RWPE2 (cell line): ENCODE measurements around the gene FIZ1.
A peak's percentile ranks its signal among the peaks of the same experiment; 100 is the strongest.
"Not testable (repeated sequence)": the region's sequence is repeated elsewhere in the genome, so short reads cannot be mapped to it uniquely, and the experiment has no call there.

Experiments
- ATAC-seq: fragments of 200-7000 bp; cut with Tn5 transposase; 3 replicates; pipeline ENCODE4 v1.9.1; 2021; ENCODE audit warnings: low read depth
- DNase-seq: peaks from one replicate; pipeline ENCODE4 v3.0.0-alpha.2; 2020; ENCODE audit warnings: low spot score
- H3K27ac ChIP-seq: fragments of 450-650 bp; 2 replicates; pipeline ENCODE4 v1.5.1; 2017; ENCODE audit warnings: mild to moderate bottlenecking; ENCODE audit not compliant: poor library complexity, severe bottlenecking
- H3K27me3 ChIP-seq: fragments of 250-450 bp; sonication (Bioruptor Pico); 2 replicates; pipeline ENCODE4 v1.5.1; 2021; ENCODE audit warnings: mild to moderate bottlenecking, moderate library complexity; ENCODE audit not compliant: insufficient read depth, poor library complexity, severe bottlenecking
- H3K36me3 ChIP-seq: fragments of 250-450 bp; sonication (Bioruptor Pico); 2 replicates; pipeline ENCODE4 v1.5.1; 2020; ENCODE audit warnings: low read depth, mild to moderate bottlenecking, moderate library complexity
- H3K4me1 ChIP-seq: fragments of 250-450 bp; sonication (Bioruptor Pico); 2 replicates; pipeline ENCODE4 v1.5.1; 2021; ENCODE audit warnings: mild to moderate bottlenecking, moderate library complexity; ENCODE audit not compliant: insufficient read depth, poor library complexity, severe bottlenecking
- H3K4me3 ChIP-seq: fragments of 250-450 bp; sonication (Bioruptor Pico); 2 replicates; pipeline ENCODE4 v1.5.1; 2021; ENCODE audit warnings: mild to moderate bottlenecking, moderate library complexity; ENCODE audit not compliant: severe bottlenecking
- H3K9me3 ChIP-seq: fragments of 250-450 bp; sonication (Bioruptor Pico); 2 replicates; pipeline ENCODE4 v1.5.1; 2021; ENCODE audit warnings: mild to moderate bottlenecking, moderate library complexity; ENCODE audit not compliant: severe bottlenecking
- CTCF ChIP-seq: fragments of 450-650 bp; IDR thresholded peaks from one replicate; pipeline ENCODE4 v1.5.1; 2017; ENCODE audit warnings: mild to moderate bottlenecking, moderate library complexity; ENCODE audit not compliant: poor library complexity, severe bottlenecking

Gene FIZ1

GRCh38 chr19:55585658-55586339, 13.5 kb downstream of the FIZ1 start:
- ATAC-seq (no peak), DNase-seq (no peak)
- Histone ChIP-seq H3K36me3 (no peaks in the 10 kb centered on the region), H3K27ac (peak overlapping the region; percentile 10), H3K4me1 (peaks cover 6% of the 10 kb centered on the region), H3K27me3 (no peaks in the 10 kb centered on the region), H3K9me3 (no peaks in the 10 kb centered on the region), H3K4me3 (no peak overlapping the region)
- TF ChIP-seq CTCF = no peak

- H3K4me3 ChIP-seq = no peak overlapping the region
- H3K27ac ChIP-seq = no peak overlapping the region
Observed at GRCh38 chr19:55584871-55585270, 14.4 kb downstream of the FIZ1 start.

GRCh38 chr19:55583897-55584296, 15.4 kb downstream of the FIZ1 start:
- H3K4me3 ChIP-seq, DNase-seq: not testable (repeated sequence)

More at GRCh38 chr19:55584871-55585270, 14.4 kb downstream of the FIZ1 start:
- TF ChIP-seq CTCF = no peak
- Histone ChIP-seq H3K4me1 (peaks cover 6% of the 10 kb centered on the region), H3K27me3 (no peaks in the 10 kb centered on the region), H3K9me3 (no peaks in the 10 kb centered on the region), H3K36me3 (no peaks in the 10 kb centered on the region)
- DNase-seq (no peak), ATAC-seq (no peak)

GRCh38 chr19:55582284-55582683, 17.0 kb downstream of the FIZ1 start:
- H3K9me3 ChIP-seq, H3K4me3 ChIP-seq, H3K27ac ChIP-seq, ATAC-seq, H3K27me3 ChIP-seq, DNase-seq, H3K36me3 ChIP-seq, H3K4me1 ChIP-seq: not testable (repeated sequence)

More at GRCh38 chr19:55583897-55584296, 15.4 kb downstream of the FIZ1 start:
- not testable (repeated sequence) for H3K36me3 ChIP-seq, H3K9me3 ChIP-seq, ATAC-seq, H3K27me3 ChIP-seq, H3K4me1 ChIP-seq, H3K27ac ChIP-seq

- ATAC-seq (no peak), DNase-seq (no peak)
- Histone ChIP-seq H3K27me3 (no peaks in the 10 kb centered on the region), H3K36me3 (0 out of 2 replicates have a peak, but pooled peaks cover 6% of the 10 kb centered on the region), H3K27ac (no peak overlapping the region), H3K4me1 (peaks cover 6% of the 10 kb centered on the region), H3K4me3 (no peak overlapping the region), H3K9me3 (no peaks in the 10 kb centered on the region)
- TF ChIP-seq CTCF = no peak
Observed at GRCh38 chr19:55581823-55582223, 17.5 kb downstream of the FIZ1 start.
